K562 (cell line): ENCODE measurements around the gene SMIM22. TPM values are rescaled to one million over a fixed set of nuclear protein-coding genes. Genes with fewer than 3 reads are reported as not detected.

Source experiments
- ATAC-seq: fragments of 200-7000 bp; cut with Tn5 transposase; 3 replicates; pipeline ENCODE4 v1.9.1; 2020; ENCODE audit warnings: moderate library complexity
- BruUV-seq: library from RNA; stranded (reverse); fragments of 400-500 nt; replicated peaks from 2 replicates; lab custom pipeline; 2021; lab: Mats Ljungman, UMichigan
- CTCF ChIA-PET: fragments of 300-600 bp; formaldehyde crosslinking; extraction: SDS; loops from one replicate; lab custom pipeline; 2021; ENCODE audit warnings: low intra/inter-chr PET ratio; lab: Yijun Ruan, JAX
- POLR2A ChIA-PET: fragments of 300-600, 350-650 bp; sonication (Branson Sonifier 250); formaldehyde crosslinking; extraction: SDS; loops from one replicate; lab custom pipeline; 2021; ENCODE audit warnings: antibody characterized with exemption, inconsistent platforms; lab: Yijun Ruan, JAX
- DNase-seq, 4 experiments: peaks; one replicate each; pipeline versions ENCODE4 v3.0.0 to v3.0.0-alpha.2; 2011 to 2018; ENCODE audit warnings: low spot score in 3 of 4, mixed read lengths in 3 of 4; ENCODE audit errors: extremely low read depth in 1 of 4
- FAIRE-seq: peaks from 2 replicates; lab custom pipeline; 2011; peaks lifted over from hg19 to GRCh38; lab: Jason Lieb, UNC
- H2AFZ ChIP-seq: 2 replicates; pipeline ENCODE4 v1.6.0; 2011; ENCODE audit warnings: low read depth, low read length, control low read depth, inconsistent platforms
- H3K27ac ChIP-seq: fragments of 200-600 bp; 3 replicates; pipeline ENCODE4 v1.8.0; 2011; ENCODE audit warnings: low read depth, mild to moderate bottlenecking, control low read depth, inconsistent platforms, low read length, moderate library complexity, mixed read lengths; ENCODE audit errors: extremely low read depth
- H3K27me3 ChIP-seq, 2 experiments: fragments of 300-600 bp in 1 of 2; 2 replicates in 1 of 2; 3 replicates in 1 of 2; pipeline versions ENCODE4 v1.6.0 to v1.8.0; 2011; ENCODE audit warnings: inconsistent platforms in 2 of 2, low read length in 2 of 2, mild to moderate bottlenecking in 1 of 2, mixed read lengths in 1 of 2, moderate library complexity in 1 of 2; ENCODE audit not compliant: control insufficient read depth in 2 of 2, insufficient read depth in 2 of 2
- H3K36me3 ChIP-seq: fragments of 300-600 bp; 3 replicates; pipeline ENCODE4 v1.8.0; 2011; ENCODE audit warnings: mild to moderate bottlenecking, low read length, inconsistent platforms; ENCODE audit not compliant: control insufficient read depth, insufficient read depth
- H3K4me1 ChIP-seq, 2 experiments: fragments of 200-600 bp in 1 of 2; replicated peaks in 1 of 2; 2 replicates in 1 of 2; 3 replicates in 1 of 2; pipeline versions ENCODE4 v1.5.1 to v1.8.0; 2011; ENCODE audit warnings: inconsistent platforms in 2 of 2, low read length in 2 of 2, mild to moderate bottlenecking in 1 of 2, mixed read lengths in 1 of 2, moderate library complexity in 1 of 2; ENCODE audit not compliant: control insufficient read depth in 2 of 2, insufficient read depth in 2 of 2
- H3K4me2 ChIP-seq: 2 replicates; pipeline ENCODE4 v1.6.1; 2011; ENCODE audit warnings: low read length, control low read depth, inconsistent platforms, mixed read lengths; ENCODE audit not compliant: insufficient read depth
- H3K4me3 ChIP-seq: fragments of 200-600 bp; sonication (generic), shearing (Covaris generic); 2 replicates; pipeline ENCODE4 v1.5.1; 2016; ENCODE audit warnings: control low read depth, inconsistent platforms
- H3K79me2 ChIP-seq: fragments of 200-600 bp; 3 replicates; pipeline ENCODE4 v1.8.0; 2011; ENCODE audit warnings: low read length, inconsistent platforms; ENCODE audit not compliant: control insufficient read depth, insufficient read depth
- H3K9ac ChIP-seq, 2 experiments: 2 replicates each; pipeline versions ENCODE4 v1.6.0 to v1.6.1; 2011; ENCODE audit warnings: low read depth in 2 of 2, low read length in 2 of 2, control low read depth in 1 of 2, inconsistent platforms in 1 of 2, mild to moderate bottlenecking in 1 of 2, mixed read lengths in 1 of 2; ENCODE audit not compliant: insufficient read depth in 1 of 2
- H3K9me1 ChIP-seq: one replicate; pipeline ENCODE4 v1.6.0; 2011; ENCODE audit warnings: inconsistent platforms, mild to moderate bottlenecking, low read length, moderate library complexity; ENCODE audit not compliant: control insufficient read depth, insufficient read depth
- H3K9me3 ChIP-seq: replicated peaks from 2 replicates; pipeline ENCODE4 v1.5.1; 2011; ENCODE audit warnings: low read depth, low read length, inconsistent platforms; ENCODE audit not compliant: control insufficient read depth, insufficient read depth
- H4K20me1 ChIP-seq: replicated peaks from 2 replicates; pipeline ENCODE4 v1.6.1; 2011; ENCODE audit warnings: low read length, inconsistent platforms, mixed read lengths; ENCODE audit not compliant: control insufficient read depth, insufficient read depth
- CHD1 ChIP-seq: fragments of 200-600 bp; sonication (generic); IDR thresholded peaks from one replicate; pipeline ENCODE4 v1.6.1; 2012; ENCODE audit warnings: mild to moderate bottlenecking, moderate library complexity, low read length, inconsistent platforms
- COPS2 ChIP-seq: fragments of 450-650 bp; conservative IDR thresholded peaks from 2 replicates; pipeline ENCODE4 v1.6.1; 2016; ENCODE audit warnings: mild to moderate bottlenecking, moderate library complexity
- CSDE1 ChIP-seq, 2 experiments: fragments of 450-650 bp; IDR thresholded peaks; 2 replicates each; pipeline ENCODE4 v1.6.1; 2016; ENCODE audit warnings: mild to moderate bottlenecking in 1 of 2
- HNRNPK ChIP-seq: fragments of 200-400 bp; formaldehyde crosslinking; IDR thresholded peaks from one replicate; pipeline ENCODE4 v1.6.1; 2018; ENCODE audit warnings: mild to moderate bottlenecking, low read depth, low read length; ENCODE audit not compliant: poor library complexity, severe bottlenecking
- MCM7 ChIP-seq, 2 experiments: fragments of 450-650 bp; IDR thresholded peaks; 2 replicates each; pipeline ENCODE4 v1.6.1; 2016 to 2018
- NFE2L1 ChIP-seq: fragments of 450-650 bp; IDR thresholded peaks from 2 replicates; pipeline ENCODE4 v1.6.1; 2016; ENCODE audit warnings: missing genetic modification characterization, low read depth, mild to moderate bottlenecking, missing compliant biosample characterization, moderate library complexity, borderline replicate concordance
- NR1H2 ChIP-seq: sonication (generic); formaldehyde crosslinking; IDR thresholded peaks from 2 replicates; pipeline ENCODE4 v1.4.0; 2020; ENCODE audit warnings: mild to moderate bottlenecking, missing genetic modification reagents
- PHF20 ChIP-seq: fragments of 450-650 bp; IDR thresholded peaks from 2 replicates; pipeline ENCODE4 v1.6.1; 2018; ENCODE audit not compliant: partially characterized antibody
- PHTF2 ChIP-seq: fragments of 250-450 bp; sonication (Bioruptor Pico); IDR thresholded peaks from 2 replicates; pipeline ENCODE4 v1.5.0; 2021; ENCODE audit warnings: mild to moderate bottlenecking
- ZNF146 ChIP-seq: IDR thresholded peaks from one replicate; pipeline ENCODE4 v1.6.1; 2018; ENCODE audit warnings: missing compliant biosample characterization; ENCODE audit not compliant: unreplicated experiment
- ZNF24 ChIP-seq: fragments of 450-650 bp; IDR thresholded peaks from 2 replicates; pipeline ENCODE4 v1.6.1; 2016
- ZNF644 ChIP-seq: fragments of 200-800 bp; sonication (Bioruptor generic); IDR thresholded peaks from 2 replicates; pipeline ENCODE4 v1.6.1; 2016; ENCODE audit warnings: low read depth, missing genetic modification characterization, missing compliant biosample characterization
- WGBS: fragments of 100-300 bp; shearing (Covaris generic); methylation state at CpG from one replicate; pipeline ENCODE4 v1.1.6; 2016; ENCODE audit warnings: low coverage, mixed read lengths; ENCODE audit not compliant: insufficient coverage; ENCODE audit errors: missing lambda C conversion rate; 5-methylcytosine and 5-hydroxymethylcytosine counted together
- in situ Hi-C: fragments of 300-500 bp; cut with MboI; formaldehyde crosslinking; loops from 4 replicates; pipeline ENCODE4 v1.15.0; 2018; ENCODE audit warnings: inconsistent platforms, mixed read lengths
- intact Hi-C: fragments of 100-400 bp; cut with micrococcal nuclease; formaldehyde crosslinking; loops from 2 replicates; pipeline ENCODE4 v1.14.2; 2022
- polyA plus RNA-seq, 8 experiments: library from polyadenylated mRNA; depleted of rRNA in 4 of 8; stranded (reverse) in 5 of 8; unstranded in 3 of 8; fragments of >200 nt; fragmentation: Nextera tagmentation in 2 of 8; fragmentation: Illumina TruSeq in 1 of 8; extraction: Ambion mirVana in 2 of 8; extraction: Trizol in 1 of 8; gene quantifications; 2 replicates each; pipeline versions ENCODE4 v1.2.1 to v1.2.3, GENCODE V29; 2011 to 2014; ENCODE audit warnings: inconsistent platforms in 1 of 8, missing spikeins in 1 of 8
- total RNA-seq, 7 experiments: library from RNA; depleted of rRNA in 6 of 7; stranded (reverse); fragments of >200 nt in 6 of 7; fragmentation: Illumina TruSeq in 2 of 7; extraction: Trizol in 2 of 7; gene quantifications; 2 replicates each; pipeline versions ENCODE4 v1.2.1 to v1.2.3, GENCODE V29; 2011 to 2021; ENCODE audit warnings: low replicate concordance in 1 of 7
- TF ChIP-seq, protein P1 (sequence below), 2 experiments: fragments of 450-650 bp in 1 of 2; IDR thresholded peaks; 2 replicates each; pipeline ENCODE4 v1.6.1; 2011 to 2017; ENCODE audit warnings: low read depth in 2 of 2, antibody characterized with exemption in 1 of 2, borderline replicate concordance in 1 of 2, low read length in 1 of 2, mild to moderate bottlenecking in 1 of 2, mixed read lengths in 1 of 2; ENCODE audit not compliant: control insufficient read depth in 1 of 2
- TF ChIP-seq, protein P2 (sequence below): fragments of 450-650 bp; IDR thresholded peaks from 2 replicates; pipeline ENCODE4 v1.6.1; 2016
- TF ChIP-seq, protein P3 (sequence below), 3 experiments: fragments of 200-800 bp in 1 of 3; sonication (Bioruptor generic) in 1 of 3; sonication (generic) in 1 of 3; formaldehyde crosslinking in 1 of 3; IDR thresholded peaks; 2 replicates each; pipeline versions ENCODE4 v1.6.1 to v1.8.0; 2016 to 2022; ENCODE audit warnings: mild to moderate bottlenecking in 2 of 3, missing compliant biosample characterization in 2 of 3, missing genetic modification characterization in 2 of 3, missing genetic modification reagents in 1 of 3
- TF ChIP-seq, protein P4 (sequence below): sonication (generic); formaldehyde crosslinking; IDR thresholded peaks from 2 replicates; pipeline ENCODE4 v1.9.0; 2022; ENCODE audit warnings: mild to moderate bottlenecking, missing genetic modification reagents

SMIM22 gene
- total and polyA plus RNA-seq, 9 of the 15 experiments (the other 6 are each of a cell fraction or from before 2014, with no cell fraction given) = not detected

DNA sequence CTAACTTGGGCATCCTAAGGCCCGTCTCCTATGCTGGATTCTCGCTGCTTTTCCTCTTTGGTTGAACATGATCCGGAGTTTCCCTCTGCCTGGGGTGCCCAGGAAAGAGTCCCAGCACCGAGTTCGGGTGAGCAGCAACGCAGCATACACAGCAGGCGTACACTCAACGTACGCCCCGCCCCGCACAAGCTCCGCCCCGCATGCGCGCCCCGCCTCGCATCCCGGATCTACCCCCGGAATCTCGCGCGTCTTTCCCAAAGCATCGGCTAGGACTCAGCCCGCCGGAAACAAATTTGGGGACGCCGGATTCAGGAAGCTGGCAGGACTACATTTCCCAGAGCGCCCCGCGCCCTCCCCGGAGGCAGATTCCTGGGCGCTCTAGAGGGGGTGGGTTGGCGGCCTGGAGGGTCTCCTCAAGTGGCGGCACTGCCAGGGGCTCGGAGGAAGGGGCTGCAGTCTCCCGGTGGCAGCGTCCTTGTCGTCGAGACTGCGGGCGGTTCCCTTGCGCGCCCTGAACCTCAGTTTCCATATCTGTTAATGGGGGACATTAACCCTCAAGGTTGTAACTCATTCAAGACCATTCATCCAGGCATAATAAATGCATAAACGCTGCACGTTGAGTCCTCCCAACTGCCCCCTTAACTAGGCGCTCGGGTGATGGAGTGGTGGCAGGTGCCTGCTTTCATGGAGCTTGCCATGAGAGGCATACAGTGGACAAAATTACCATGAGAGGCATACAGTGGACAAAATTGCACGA, 26.4 kb upstream of the SMIM22 start:
- POLR2A ChIA-PET = interaction anchor here (0.6 to 2.3 kb wide), 8 partner anchors 9 to 298 kb away, joined by 3 to 9 read pairs (median 4); partner anchors contain the start of genes ANKS3 and DNAAF8
- WGBS = 2% methylated on average over 39 of the region's 48 CpGs
- H3K4me3 ChIP-seq = peak overlapping the region; percentile 40
- peak overlapping the region; percentile 64 for H3K27ac ChIP-seq
- H3K79me2 ChIP-seq = peaks cover 21% of the 10 kb centered on the region
- no peaks in the 10 kb centered on the region for H3K9me3 ChIP-seq
- no TSS peak for BruUV-seq
- CTCF ChIA-PET = no interaction called here
- peak; percentile 93 to 98 (median 94) for DNase-seq
- peaks cover 21 to 39% of the 10 kb centered on the region in 2 experiments for H3K4me1 ChIP-seq
- in situ Hi-C loops (no loop called here), intact Hi-C loops (loop anchor here (2.0 kb wide), 1 partner anchor 36 kb away; no protein-coding TSS in a partner anchor)
- peak; percentile 98 for FAIRE-seq
- H3K36me3 ChIP-seq = peaks cover 16% of the 10 kb centered on the region; the same call in 2 of the 3 replicates
- no peaks in the 10 kb centered on the region for H4K20me1 ChIP-seq
- H3K27me3 ChIP-seq = no peaks in the 10 kb centered on the region
- H3K9me1 ChIP-seq = no peaks in the 10 kb centered on the region
- H3K9ac ChIP-seq = peak overlapping the region; percentile 62 to 90
- ATAC-seq = peak; percentile 93
- peak overlapping the region; percentile 82 for H3K4me2 ChIP-seq
- H2AFZ ChIP-seq = peak overlapping the region; percentile 91
- no peak for TF ChIP-seq PHTF2 (CRISPR knock-in tag)
- no peak for TF ChIP-seq ZNF146 (CRISPR knock-in tag)
- 0 out of 2 replicates have a peak, but pooled peaks have one; percentile 35 for TF ChIP-seq NR1H2
- no peak for TF ChIP-seq COPS2
- TF ChIP-seq MCM7 (IDR thresholded peaks at IDR 0.05) = no peak
- TF ChIP-seq, protein P1, sequence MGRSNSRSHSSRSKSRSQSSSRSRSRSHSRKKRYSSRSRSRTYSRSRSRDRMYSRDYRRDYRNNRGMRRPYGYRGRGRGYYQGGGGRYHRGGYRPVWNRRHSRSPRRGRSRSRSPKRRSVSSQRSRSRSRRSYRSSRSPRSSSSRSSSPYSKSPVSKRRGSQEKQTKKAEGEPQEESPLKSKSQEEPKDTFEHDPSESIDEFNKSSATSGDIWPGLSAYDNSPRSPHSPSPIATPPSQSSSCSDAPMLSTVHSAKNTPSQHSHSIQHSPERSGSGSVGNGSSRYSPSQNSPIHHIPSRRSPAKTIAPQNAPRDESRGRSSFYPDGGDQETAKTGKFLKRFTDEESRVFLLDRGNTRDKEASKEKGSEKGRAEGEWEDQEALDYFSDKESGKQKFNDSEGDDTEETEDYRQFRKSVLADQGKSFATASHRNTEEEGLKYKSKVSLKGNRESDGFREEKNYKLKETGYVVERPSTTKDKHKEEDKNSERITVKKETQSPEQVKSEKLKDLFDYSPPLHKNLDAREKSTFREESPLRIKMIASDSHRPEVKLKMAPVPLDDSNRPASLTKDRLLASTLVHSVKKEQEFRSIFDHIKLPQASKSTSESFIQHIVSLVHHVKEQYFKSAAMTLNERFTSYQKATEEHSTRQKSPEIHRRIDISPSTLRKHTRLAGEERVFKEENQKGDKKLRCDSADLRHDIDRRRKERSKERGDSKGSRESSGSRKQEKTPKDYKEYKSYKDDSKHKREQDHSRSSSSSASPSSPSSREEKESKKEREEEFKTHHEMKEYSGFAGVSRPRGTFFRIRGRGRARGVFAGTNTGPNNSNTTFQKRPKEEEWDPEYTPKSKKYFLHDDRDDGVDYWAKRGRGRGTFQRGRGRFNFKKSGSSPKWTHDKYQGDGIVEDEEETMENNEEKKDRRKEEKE (IDR thresholded peaks at IDR 0.05; ENCODE audit: borderline replicate concordance in 1 of 2, control insufficient read depth in 1 of 2, low read depth in 2 of 2, low read length in 1 of 2) = no peak
- TF ChIP-seq NFE2L1 (tag) = no peak
- no peak for TF ChIP-seq ZNF644 (tag)
- TF ChIP-seq HNRNPK = no peak
- TF ChIP-seq, protein P2, sequence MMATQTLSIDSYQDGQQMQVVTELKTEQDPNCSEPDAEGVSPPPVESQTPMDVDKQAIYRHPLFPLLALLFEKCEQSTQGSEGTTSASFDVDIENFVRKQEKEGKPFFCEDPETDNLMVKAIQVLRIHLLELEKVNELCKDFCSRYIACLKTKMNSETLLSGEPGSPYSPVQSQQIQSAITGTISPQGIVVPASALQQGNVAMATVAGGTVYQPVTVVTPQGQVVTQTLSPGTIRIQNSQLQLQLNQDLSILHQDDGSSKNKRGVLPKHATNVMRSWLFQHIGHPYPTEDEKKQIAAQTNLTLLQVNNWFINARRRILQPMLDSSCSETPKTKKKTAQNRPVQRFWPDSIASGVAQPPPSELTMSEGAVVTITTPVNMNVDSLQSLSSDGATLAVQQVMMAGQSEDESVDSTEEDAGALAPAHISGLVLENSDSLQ = no peak
- no peak for TF ChIP-seq CSDE1 (IDR thresholded peaks at IDR 0.05)
- TF ChIP-seq CHD1 = no peak
- peak; percentile 66 for TF ChIP-seq PHF20
- TF ChIP-seq, protein P3, sequence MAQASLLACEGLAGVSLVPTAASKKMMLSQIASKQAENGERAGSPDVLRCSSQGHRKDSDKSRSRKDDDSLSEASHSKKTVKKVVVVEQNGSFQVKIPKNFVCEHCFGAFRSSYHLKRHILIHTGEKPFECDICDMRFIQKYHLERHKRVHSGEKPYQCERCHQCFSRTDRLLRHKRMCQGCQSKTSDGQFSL (CRISPR knock-in tag; IDR thresholded peaks at IDR 0.05) = no peak
- TF ChIP-seq, protein P3 (tag; IDR thresholded peaks at IDR 0.05) = no peak
- TF ChIP-seq, protein P4, sequence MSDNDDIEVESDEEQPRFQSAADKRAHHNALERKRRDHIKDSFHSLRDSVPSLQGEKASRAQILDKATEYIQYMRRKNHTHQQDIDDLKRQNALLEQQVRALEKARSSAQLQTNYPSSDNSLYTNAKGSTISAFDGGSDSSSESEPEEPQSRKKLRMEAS (CRISPR knock-in tag) = 0 out of 2 replicates have a peak, but pooled peaks have one; percentile 14
- TF ChIP-seq ZNF24 = no peak
